WTC11 (cell line): ENCODE data around the gene GUCY1A2. TPM values are rescaled to one million over a fixed set of nuclear protein-coding genes. Genes with fewer than 3 reads are reported as not detected.

Experiments used
- ATAC-seq: fragments of 200-7000 bp; cut with Tn5 transposase; 2 replicates; pipeline ENCODE4 v1.10.0; 2021; ENCODE audit warnings: mild to moderate bottlenecking, moderate library complexity
- CTCF ChIA-PET: fragments of 300-600 bp; sonication (Branson Sonifier 250); formaldehyde crosslinking; loops from one replicate; lab custom pipeline; 2021; ENCODE audit warnings: antibody characterized with exemption; lab: Charles Lee
- POLR2A ChIA-PET: fragments of 350-600 bp; sonication (Branson Sonifier 250); formaldehyde crosslinking; loops from one replicate; lab custom pipeline; 2021; ENCODE audit warnings: antibody characterized with exemption; lab: Charles Lee
- DNase-seq: peaks from one replicate; pipeline ENCODE4 v3.0.0; 2021; ENCODE audit warnings: low spot score
- H3K27ac Mint-ChIP-seq: 2 replicates; pipeline ENCODE4 v1.8.0; 2021; ENCODE audit warnings: mixed read lengths
- H3K27me3 Mint-ChIP-seq: 2 replicates; pipeline ENCODE4 v1.8.0; 2021; ENCODE audit warnings: low read depth, mild to moderate bottlenecking, moderate library complexity, mixed read lengths
- H3K36me3 Mint-ChIP-seq: 2 replicates; pipeline ENCODE4 v1.8.0; 2021; ENCODE audit warnings: mixed read lengths
- H3K4me1 Mint-ChIP-seq: 2 replicates; pipeline ENCODE4 v1.8.0; 2022; ENCODE audit warnings: mixed read lengths
- H3K4me3 Mint-ChIP-seq: 2 replicates; pipeline ENCODE4 v1.8.0; 2021; ENCODE audit warnings: mild to moderate bottlenecking, moderate library complexity, mixed read lengths
- H3K9me3 Mint-ChIP-seq: 2 replicates; pipeline ENCODE4 v1.8.0; 2021; ENCODE audit warnings: mixed read lengths
- ATF1 ChIP-seq: sonication (generic); formaldehyde crosslinking; IDR thresholded peaks from 2 replicates; pipeline ENCODE4 v1.8.1; 2023; ENCODE audit warnings: mild to moderate bottlenecking, moderate library complexity, missing genetic modification reagents
- CBFB ChIP-seq: sonication (generic); formaldehyde crosslinking; IDR thresholded peaks from 2 replicates; pipeline ENCODE4 v1.8.1; 2022; ENCODE audit warnings: mild to moderate bottlenecking, low read depth, missing genetic modification reagents
- CREB1 ChIP-seq: sonication (generic); formaldehyde crosslinking; IDR thresholded peaks from 2 replicates; pipeline ENCODE4 v1.8.0; 2023; ENCODE audit warnings: mild to moderate bottlenecking, missing genetic modification reagents
- FOXJ3 ChIP-seq: sonication (generic); formaldehyde crosslinking; IDR thresholded peaks from 2 replicates; pipeline ENCODE4 v1.9.0; 2021; ENCODE audit warnings: missing genetic modification reagents, mild to moderate bottlenecking, borderline replicate concordance
- FOXK1 ChIP-seq: sonication (generic); formaldehyde crosslinking; IDR thresholded peaks from 2 replicates; pipeline ENCODE4 v1.8.0; 2022; ENCODE audit warnings: mild to moderate bottlenecking, moderate library complexity, missing genetic modification reagents
- JAZF1 ChIP-seq: fragments of 250-450 bp; sonication (Bioruptor Pico); IDR thresholded peaks from 2 replicates; pipeline ENCODE4 v1.9.0; 2021; ENCODE audit warnings: moderate library complexity, mild to moderate bottlenecking, inconsistent platforms
- KAT7 ChIP-seq: sonication (generic); formaldehyde crosslinking; IDR thresholded peaks from 2 replicates; pipeline ENCODE4 v1.8.1; 2023; ENCODE audit warnings: missing genetic modification reagents, mild to moderate bottlenecking, borderline replicate concordance
- MXD4 ChIP-seq: fragments of 250-450 bp; sonication (Bioruptor Pico); IDR thresholded peaks from 2 replicates; pipeline ENCODE4 v1.8.0; 2021; ENCODE audit warnings: mild to moderate bottlenecking, moderate library complexity, borderline replicate concordance
- NFE2L1 ChIP-seq: sonication (generic); formaldehyde crosslinking; IDR thresholded peaks from 2 replicates; pipeline ENCODE4 v1.8.1; 2023; ENCODE audit warnings: missing genetic modification reagents
- NR3C1 ChIP-seq: sonication (generic); formaldehyde crosslinking; conservative IDR thresholded peaks from 2 replicates; pipeline ENCODE4 v1.8.1; 2023; ENCODE audit warnings: low read depth, mild to moderate bottlenecking, missing genetic modification reagents
- RORB ChIP-seq: fragments of 250-450 bp; sonication (Bioruptor Pico); IDR thresholded peaks from 2 replicates; pipeline ENCODE4 v1.9.0; 2021; ENCODE audit warnings: mild to moderate bottlenecking
- SMAD3 ChIP-seq: sonication (generic); formaldehyde crosslinking; IDR thresholded peaks from 2 replicates; pipeline ENCODE4 v1.8.0; 2022; ENCODE audit warnings: missing genetic modification reagents, mild to moderate bottlenecking, borderline replicate concordance
- SP1 ChIP-seq: sonication (generic); formaldehyde crosslinking; conservative IDR thresholded peaks from 2 replicates; pipeline ENCODE4 v1.8.1; 2022; ENCODE audit warnings: missing genetic modification reagents
- ZBTB21 ChIP-seq: sonication (generic); formaldehyde crosslinking; IDR thresholded peaks from 2 replicates; pipeline ENCODE4 v1.8.1; 2023; ENCODE audit warnings: mild to moderate bottlenecking, missing genetic modification reagents, borderline replicate concordance
- ZNF263 ChIP-seq: sonication (generic); formaldehyde crosslinking; IDR thresholded peaks from 2 replicates; pipeline ENCODE4 v1.8.1; 2022; ENCODE audit warnings: low read depth, mild to moderate bottlenecking, moderate library complexity, missing genetic modification reagents
- total RNA-seq: library from RNA; stranded (reverse); gene quantifications from 3 replicates; pipeline ENCODE4 v1.2.3, GENCODE V29; 2021
- TF ChIP-seq, protein P1 (sequence below): sonication (generic); formaldehyde crosslinking; IDR thresholded peaks from 2 replicates; pipeline ENCODE4 v1.8.1; 2022; ENCODE audit warnings: low read depth, mild to moderate bottlenecking, moderate library complexity, missing genetic modification reagents, borderline replicate concordance
- TF ChIP-seq, protein P2 (sequence below): sonication (generic); formaldehyde crosslinking; IDR thresholded peaks from 2 replicates; pipeline ENCODE4 v1.8.1; 2022; ENCODE audit warnings: missing genetic modification reagents, borderline replicate concordance
- TF ChIP-seq, protein P3 (sequence below): fragments of 250-450 bp; sonication (Bioruptor Pico); IDR thresholded peaks from 2 replicates; pipeline ENCODE4 v2.1.2; 2022; ENCODE audit warnings: mild to moderate bottlenecking, moderate library complexity
- TF ChIP-seq, protein P4 (sequence below): sonication (generic); formaldehyde crosslinking; IDR thresholded peaks from 2 replicates; pipeline ENCODE4 v1.8.1; 2023; ENCODE audit warnings: mild to moderate bottlenecking, missing genetic modification reagents
- TF ChIP-seq, protein P5 (sequence below): sonication (generic); formaldehyde crosslinking; IDR thresholded peaks from 2 replicates; pipeline ENCODE4 v1.8.1; 2023; ENCODE audit warnings: mild to moderate bottlenecking, missing genetic modification reagents
- TF ChIP-seq, protein P6 (sequence below): sonication (generic); formaldehyde crosslinking; IDR thresholded peaks from 2 replicates; pipeline ENCODE4 v1.8.0; 2022; ENCODE audit warnings: mild to moderate bottlenecking, missing genetic modification reagents
- TF ChIP-seq, protein P7 (sequence below): sonication (generic); formaldehyde crosslinking; IDR thresholded peaks from 2 replicates; pipeline ENCODE4 v1.8.1; 2022; ENCODE audit warnings: mild to moderate bottlenecking, moderate library complexity, missing genetic modification reagents

The GUCY1A2 gene
- total RNA-seq, 1 experiment from 2014 or later: 0.90 TPM

DNA sequence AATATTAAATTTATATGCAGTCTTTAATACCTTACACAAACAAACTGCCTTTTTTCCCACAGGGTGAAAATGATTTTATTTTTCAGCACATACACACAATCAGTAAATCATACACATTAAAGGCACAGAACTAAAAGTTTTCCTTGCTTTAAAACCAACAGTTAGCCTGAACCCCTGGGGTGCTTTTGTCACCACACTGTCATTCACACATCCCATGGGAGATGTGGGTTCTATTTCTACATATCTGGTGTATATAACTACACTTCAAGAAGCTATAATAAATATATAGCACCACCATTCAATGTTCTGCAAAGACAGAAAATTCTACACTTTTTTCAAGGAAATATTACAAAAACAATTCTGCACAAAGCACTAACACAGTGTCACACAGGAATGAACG is 197.0 kb downstream of the GUCY1A2 start:
- CTCF ChIA-PET: no interaction called here
- Mint-ChIP-seq H3K36me3 (no peaks in the 10 kb centered on the region), H3K4me3 (no peak overlapping the region), H3K27ac (no peak overlapping the region), H3K4me1 (peaks cover 22% of the 10 kb centered on the region)
- DNase-seq (peak; percentile 29), ATAC-seq (peak; percentile 36; the same call in 1 of the 2 replicates)
- TF ChIP-seq, protein P1, sequence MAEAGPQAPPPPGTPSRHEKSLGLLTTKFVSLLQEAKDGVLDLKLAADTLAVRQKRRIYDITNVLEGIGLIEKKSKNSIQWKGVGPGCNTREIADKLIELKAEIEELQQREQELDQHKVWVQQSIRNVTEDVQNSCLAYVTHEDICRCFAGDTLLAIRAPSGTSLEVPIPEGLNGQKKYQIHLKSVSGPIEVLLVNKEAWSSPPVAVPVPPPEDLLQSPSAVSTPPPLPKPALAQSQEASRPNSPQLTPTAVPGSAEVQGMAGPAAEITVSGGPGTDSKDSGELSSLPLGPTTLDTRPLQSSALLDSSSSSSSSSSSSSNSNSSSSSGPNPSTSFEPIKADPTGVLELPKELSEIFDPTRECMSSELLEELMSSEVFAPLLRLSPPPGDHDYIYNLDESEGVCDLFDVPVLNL (CRISPR knock-in tag): no peak
- TF ChIP-seq MXD4 (CRISPR knock-in tag) (no peak), ZBTB21 (no peak), JAZF1 (no peak), CBFB (no peak), FOXJ3 (no peak), KAT7 (CRISPR knock-in tag) (no peak), FOXK1 (CRISPR knock-in tag) (no peak), ATF1 (CRISPR knock-in tag) (no peak)
- TF ChIP-seq, all 79 proteins: peak for 0
- no peaks in the 10 kb centered on the region for H3K9me3 Mint-ChIP-seq
- no peaks in the 10 kb centered on the region for H3K27me3 Mint-ChIP-seq
- POLR2A ChIA-PET: no interaction called here

DNA sequence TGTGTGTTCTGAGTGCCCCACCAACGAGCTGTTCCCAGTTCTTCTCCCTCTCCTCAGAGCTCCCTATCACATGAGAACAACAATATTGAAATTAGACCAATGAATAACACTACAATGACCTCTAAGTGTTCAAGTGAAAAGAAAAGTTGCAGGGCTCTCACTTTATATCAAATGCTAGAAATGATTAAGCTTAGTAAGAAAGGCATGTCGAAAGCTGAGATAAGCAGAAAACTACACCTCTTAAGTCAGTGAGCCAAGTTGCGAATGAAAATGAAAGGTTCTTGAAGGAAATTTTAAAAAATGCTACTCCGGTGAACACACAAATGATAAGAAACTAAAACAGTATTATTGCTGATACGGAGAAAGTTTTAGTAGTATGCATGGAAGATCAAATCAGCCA is 199.8 kb downstream of the GUCY1A2 start:
- peaks cover 22% of the 10 kb centered on the region for H3K4me1 Mint-ChIP-seq
- CTCF ChIA-PET: no interaction called here
- no peaks in the 10 kb centered on the region for H3K9me3 Mint-ChIP-seq

More for the DNA sequence above, 199.8 kb downstream of the GUCY1A2 start:
- DNase-seq (no peak), ATAC-seq (no peak)
- Mint-ChIP-seq H3K36me3 (no peaks in the 10 kb centered on the region), H3K4me3 (no peak overlapping the region), H3K27me3 (no peaks in the 10 kb centered on the region), H3K27ac (no peak overlapping the region)
- POLR2A ChIA-PET: no interaction called here
- TF ChIP-seq, protein P2, sequence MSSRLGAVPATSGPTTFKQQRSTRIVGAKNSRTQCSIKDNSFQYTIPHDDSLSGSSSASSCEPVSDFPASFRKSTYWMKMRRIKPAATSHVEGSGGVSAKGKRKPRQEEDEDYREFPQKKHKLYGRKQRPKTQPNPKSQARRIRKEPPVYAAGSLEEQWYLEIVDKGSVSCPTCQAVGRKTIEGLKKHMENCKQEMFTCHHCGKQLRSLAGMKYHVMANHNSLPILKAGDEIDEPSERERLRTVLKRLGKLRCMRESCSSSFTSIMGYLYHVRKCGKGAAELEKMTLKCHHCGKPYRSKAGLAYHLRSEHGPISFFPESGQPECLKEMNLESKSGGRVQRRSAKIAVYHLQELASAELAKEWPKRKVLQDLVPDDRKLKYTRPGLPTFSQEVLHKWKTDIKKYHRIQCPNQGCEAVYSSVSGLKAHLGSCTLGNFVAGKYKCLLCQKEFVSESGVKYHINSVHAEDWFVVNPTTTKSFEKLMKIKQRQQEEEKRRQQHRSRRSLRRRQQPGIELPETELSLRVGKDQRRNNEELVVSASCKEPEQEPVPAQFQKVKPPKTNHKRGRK (CRISPR knock-in tag): no peak
- TF ChIP-seq, protein P3, sequence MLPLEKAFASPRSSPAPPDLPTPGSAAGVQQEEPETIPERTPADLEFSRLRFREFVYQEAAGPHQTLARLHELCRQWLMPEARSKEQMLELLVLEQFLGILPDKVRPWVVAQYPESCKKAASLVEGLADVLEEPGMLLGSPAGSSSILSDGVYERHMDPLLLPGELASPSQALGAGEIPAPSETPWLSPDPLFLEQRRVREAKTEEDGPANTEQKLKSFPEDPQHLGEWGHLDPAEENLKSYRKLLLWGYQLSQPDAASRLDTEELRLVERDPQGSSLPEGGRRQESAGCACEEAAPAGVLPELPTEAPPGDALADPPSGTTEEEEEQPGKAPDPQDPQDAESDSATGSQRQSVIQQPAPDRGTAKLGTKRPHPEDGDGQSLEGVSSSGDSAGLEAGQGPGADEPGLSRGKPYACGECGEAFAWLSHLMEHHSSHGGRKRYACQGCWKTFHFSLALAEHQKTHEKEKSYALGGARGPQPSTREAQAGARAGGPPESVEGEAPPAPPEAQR (CRISPR knock-in tag): no peak
- TF ChIP-seq NR3C1 (CRISPR knock-in tag): no peak
- TF ChIP-seq, protein P4, sequence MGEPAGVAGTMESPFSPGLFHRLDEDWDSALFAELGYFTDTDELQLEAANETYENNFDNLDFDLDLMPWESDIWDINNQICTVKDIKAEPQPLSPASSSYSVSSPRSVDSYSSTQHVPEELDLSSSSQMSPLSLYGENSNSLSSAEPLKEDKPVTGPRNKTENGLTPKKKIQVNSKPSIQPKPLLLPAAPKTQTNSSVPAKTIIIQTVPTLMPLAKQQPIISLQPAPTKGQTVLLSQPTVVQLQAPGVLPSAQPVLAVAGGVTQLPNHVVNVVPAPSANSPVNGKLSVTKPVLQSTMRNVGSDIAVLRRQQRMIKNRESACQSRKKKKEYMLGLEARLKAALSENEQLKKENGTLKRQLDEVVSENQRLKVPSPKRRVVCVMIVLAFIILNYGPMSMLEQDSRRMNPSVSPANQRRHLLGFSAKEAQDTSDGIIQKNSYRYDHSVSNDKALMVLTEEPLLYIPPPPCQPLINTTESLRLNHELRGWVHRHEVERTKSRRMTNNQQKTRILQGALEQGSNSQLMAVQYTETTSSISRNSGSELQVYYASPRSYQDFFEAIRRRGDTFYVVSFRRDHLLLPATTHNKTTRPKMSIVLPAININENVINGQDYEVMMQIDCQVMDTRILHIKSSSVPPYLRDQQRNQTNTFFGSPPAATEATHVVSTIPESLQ (CRISPR knock-in tag): no peak
- TF ChIP-seq, protein P5, sequence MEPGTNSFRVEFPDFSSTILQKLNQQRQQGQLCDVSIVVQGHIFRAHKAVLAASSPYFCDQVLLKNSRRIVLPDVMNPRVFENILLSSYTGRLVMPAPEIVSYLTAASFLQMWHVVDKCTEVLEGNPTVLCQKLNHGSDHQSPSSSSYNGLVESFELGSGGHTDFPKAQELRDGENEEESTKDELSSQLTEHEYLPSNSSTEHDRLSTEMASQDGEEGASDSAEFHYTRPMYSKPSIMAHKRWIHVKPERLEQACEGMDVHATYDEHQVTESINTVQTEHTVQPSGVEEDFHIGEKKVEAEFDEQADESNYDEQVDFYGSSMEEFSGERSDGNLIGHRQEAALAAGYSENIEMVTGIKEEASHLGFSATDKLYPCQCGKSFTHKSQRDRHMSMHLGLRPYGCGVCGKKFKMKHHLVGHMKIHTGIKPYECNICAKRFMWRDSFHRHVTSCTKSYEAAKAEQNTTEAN: no peak
- TF ChIP-seq, protein P6, sequence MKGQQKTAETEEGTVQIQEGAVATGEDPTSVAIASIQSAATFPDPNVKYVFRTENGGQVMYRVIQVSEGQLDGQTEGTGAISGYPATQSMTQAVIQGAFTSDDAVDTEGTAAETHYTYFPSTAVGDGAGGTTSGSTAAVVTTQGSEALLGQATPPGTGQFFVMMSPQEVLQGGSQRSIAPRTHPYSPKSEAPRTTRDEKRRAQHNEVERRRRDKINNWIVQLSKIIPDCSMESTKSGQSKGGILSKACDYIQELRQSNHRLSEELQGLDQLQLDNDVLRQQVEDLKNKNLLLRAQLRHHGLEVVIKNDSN (CRISPR knock-in tag): no peak
- TF ChIP-seq SP1 (CRISPR knock-in tag): no peak
- no peak for TF ChIP-seq SMAD3 (CRISPR knock-in tag)
- TF ChIP-seq, protein P7, sequence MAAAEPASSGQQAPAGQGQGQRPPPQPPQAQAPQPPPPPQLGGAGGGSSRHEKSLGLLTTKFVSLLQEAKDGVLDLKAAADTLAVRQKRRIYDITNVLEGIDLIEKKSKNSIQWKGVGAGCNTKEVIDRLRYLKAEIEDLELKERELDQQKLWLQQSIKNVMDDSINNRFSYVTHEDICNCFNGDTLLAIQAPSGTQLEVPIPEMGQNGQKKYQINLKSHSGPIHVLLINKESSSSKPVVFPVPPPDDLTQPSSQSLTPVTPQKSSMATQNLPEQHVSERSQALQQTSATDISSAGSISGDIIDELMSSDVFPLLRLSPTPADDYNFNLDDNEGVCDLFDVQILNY (CRISPR knock-in tag): no peak
- TF ChIP-seq CREB1 (CRISPR knock-in tag): no peak
- no peak for TF ChIP-seq RORB
- no peak for TF ChIP-seq NFE2L1 (CRISPR knock-in tag)
- TF ChIP-seq ZNF263 (CRISPR knock-in tag): no peak
